ENCODE measurements around the gene VWA5B1.

The VWA5B1 gene

DNA sequence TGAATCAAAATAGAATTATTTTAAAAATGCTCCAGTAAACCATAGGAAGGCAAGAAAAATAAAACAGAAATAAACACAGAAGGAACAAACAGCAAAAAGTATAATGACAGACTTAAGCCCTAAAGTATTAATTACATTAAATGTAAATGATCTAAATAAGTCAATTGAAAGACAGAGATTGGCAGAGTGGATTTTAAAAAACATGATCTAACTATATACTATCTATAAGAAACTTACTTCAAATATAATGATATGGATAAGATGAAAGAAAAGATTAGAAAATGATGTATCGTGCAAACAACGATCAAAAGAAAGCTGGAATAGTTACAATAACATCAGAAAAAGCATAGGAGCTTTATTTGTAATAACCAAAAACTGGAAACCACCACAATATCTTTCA is 104.6 kb downstream of the VWA5B1 start:
- DNase-seq: no peak

DNA sequence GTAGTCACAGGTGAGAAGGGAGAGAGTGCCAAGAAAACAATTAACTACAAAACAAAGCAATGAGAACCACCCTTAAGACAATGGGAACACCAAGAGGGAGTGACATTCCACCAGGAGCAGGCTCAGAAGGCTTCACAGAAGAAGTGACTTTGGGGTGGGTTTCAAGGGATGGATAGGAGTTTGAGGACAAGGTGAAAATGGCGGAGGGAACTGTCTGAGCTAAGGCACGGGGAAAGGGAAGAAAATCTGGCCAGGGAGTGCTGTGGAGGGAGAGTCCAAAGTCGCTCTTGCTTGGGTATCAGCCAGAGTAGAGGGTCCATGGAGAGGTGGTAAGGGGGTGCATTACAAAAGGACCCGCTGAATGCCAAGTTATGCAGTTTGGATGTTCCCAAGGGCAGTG is 108.1 kb downstream of the VWA5B1 start:
- no peak for DNase-seq

DNA sequence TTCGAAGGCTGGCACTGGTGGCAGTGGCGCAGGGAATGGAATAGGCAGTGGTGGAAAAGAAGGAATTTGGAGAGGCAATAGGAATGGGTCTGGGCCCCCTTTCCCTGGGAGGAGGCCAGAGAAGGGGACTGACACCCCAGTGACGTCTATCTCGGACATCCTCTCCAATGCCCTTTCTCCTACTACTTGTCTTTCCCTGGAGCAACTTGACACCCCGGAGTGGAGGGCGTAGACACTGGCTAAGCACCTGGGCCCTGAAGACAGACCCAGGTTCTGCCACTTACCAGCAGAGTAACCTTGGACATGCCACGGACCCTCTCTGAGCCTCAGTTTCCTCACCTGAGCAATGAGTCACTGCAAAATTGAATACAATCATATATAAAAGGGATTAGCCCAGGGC is 108.5 kb downstream of the VWA5B1 start:
- DNase-seq: no peak

DNA sequence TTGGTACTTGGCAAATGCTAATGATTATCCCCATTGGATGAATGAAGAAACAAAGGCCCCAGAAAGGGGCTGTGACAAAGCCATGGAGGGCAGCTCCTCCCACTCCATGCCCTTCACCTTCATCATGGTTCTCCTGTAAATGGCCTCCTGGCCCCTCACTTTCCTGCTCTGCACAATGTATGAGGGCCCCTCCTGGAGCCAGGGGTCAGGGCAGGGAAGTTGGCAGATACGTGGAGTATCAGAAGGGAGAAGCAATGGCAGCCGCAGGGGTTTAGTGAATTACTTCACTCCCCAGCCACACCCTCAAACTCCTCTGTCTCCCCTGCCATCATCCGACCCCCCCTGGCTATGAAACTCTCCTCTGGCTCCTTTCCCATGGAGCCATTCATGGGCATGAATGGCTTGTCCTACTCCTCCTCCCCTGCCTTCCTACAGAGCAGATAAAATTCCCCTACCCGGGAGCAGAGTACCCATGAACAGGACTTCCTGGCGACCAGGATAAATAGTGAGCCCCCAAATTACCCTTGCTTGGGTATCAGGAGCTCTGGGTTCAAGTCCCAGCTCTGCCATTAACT is 109.0 kb downstream of the VWA5B1 start:
- no peak for DNase-seq

DNA sequence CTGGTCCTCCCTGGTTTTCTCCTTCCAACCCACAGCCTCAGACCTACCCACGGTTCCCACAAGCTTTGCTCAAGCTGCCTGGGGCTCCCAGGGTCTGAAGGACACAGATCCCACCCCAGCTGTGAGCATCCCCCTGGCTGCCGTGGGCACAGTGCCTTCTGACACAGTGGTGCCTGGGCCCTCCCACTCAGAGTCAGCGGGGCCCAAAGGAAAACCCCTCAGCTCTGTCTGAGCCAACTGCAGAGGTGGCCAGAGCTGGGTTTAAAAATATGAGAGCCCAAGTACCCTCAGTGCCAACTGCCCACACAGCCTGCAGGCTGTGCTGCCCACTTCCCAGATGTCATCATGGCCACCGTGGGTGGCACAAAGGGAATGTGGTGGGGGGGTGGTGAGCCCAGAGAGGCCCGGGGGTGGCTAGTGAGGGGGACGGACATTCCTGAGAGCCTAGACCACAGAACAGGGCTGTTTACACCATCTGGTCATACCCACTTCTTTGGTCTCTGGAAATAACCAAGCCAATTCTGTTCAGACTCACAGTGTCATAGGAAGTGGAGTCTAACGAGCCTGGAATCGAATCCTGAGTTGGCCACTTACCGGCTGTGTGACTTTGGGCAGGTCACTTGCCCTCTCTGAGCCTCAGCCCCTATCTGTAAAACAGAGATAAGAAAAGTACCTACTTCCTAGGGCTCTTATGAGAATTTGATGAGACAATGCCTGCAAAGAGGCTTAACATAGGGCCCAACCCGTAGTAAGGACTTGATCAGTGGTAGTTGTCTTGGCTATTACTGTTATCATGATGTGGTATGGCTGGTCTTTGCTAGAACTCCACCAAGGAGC is 109.9 kb downstream of the VWA5B1 start:
- no peak for DNase-seq

DNA sequence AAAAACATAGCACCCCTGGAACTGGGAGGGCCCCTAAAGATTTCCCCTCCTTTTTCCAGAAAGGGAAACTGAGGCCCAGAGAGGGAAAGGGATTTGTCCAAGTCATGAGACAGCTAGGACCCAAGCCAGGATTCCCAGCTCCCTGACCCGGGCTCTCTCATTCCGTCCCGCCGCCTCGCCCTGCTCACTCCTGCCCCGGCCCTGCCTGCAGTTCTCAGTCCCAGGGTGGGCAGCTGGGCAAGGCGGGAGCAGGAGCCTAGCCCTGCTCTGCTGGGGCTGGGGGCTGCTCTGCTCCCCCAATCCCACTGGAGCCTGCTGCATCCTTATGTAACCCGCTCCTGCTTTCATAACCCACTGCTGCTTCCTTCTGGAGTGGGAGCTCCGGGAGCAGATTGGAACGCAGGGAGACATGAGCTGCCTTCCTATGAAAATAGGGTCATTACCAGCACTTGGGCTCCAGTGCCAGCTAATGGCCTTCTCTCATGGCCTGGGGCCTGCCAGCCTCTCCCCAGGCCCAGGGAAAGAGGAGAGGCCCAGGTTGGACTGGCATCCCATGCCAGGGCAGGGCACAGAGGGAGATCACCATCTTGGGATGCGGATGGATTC is 110.8 kb downstream of the VWA5B1 start:
- DNase-seq: no peak

DNA sequence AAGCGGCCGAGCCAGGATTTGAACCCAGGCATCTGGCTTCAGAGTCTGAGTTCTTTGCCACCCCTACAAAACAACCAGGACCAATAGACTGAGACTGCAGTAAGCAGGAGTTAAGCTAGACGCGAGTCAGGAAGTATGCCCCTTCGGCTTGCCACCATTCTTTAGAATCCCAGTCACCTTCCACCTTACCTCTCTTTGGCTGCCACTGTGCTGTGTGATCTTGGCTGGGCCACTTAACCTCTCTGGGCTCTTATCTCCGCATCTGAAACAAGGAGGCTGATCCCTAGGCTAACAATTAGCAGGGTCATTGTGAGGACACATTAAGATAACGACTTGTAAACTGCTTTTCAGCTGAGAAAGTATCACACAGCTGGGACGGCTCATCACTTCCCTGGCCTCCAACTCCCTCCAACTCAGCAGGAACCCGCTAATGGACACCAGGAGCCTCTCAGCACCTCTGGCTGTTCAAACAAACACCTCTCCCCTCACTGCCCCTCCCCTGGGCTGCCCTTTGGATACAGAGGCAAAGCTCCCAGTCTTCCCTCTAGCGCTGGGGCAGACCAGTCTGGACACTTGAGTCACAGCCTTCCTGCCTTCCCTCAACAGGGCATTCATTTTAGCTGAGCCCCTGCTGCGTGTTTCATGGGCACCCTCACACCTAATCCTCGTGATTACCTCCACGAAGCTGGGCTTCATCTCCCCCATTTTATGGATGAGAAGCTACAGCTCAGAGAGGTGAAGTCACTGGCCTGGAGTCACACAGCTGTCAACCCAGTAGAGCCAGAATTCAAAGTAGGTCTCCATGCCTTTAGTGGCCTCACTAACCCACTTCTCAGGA is 112.1 kb downstream of the VWA5B1 start:
- no peak for DNase-seq

DNA sequence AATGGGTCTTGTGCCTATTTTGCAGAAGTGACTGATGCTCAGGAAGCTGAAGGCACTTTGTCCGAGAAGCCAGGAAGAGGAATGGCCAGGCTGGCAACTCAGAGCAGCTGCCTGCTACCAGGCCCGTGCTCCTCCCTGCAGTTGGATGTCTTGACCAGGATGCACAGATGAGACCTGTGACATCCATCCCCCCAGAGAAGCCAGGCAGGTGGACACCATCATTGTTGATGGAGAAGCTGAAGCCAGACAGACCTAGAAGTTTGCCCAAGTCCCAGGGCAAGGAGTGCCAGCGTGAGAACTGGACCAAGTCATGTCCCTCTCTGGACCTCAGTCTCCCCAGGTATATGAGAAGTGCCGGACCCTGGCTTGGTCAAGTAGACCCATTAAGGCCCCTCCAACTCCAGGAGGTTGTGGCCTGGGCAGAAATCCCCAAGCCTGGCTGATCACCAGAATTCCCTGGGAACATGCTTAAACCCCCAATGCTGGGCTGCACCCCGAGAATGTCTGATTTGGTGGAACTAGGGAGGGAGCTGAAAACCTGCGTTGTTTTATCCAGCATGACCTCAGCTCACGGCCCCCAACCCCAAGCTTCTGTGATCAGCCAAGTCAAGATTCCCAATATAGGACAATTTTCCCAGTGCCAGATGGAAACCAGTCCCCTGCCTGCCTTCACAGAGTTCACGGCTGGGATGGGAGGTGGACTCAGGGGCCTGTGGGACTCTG is 112.9 kb downstream of the VWA5B1 start:
- DNase-seq: no peak

DNA sequence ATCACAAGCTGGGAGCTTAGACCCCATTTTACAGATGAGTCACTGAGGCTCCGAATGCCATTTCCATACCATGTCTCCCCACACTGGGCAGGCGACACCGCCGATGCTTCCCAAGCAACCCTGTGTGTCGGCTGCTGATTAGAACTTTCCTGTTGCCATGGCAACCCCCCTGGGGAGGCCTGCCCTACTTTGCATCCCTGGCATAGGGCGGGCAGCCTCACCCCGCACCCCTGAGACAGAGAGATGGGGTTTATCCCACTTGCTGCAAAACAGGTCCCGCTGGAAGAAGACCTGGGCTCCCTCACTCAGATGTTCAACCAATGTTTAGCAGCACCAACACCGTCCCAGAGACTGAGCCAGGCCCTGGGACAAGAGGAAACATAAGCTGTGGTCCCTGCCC is 113.8 kb downstream of the VWA5B1 start:
- DNase-seq: no peak

Data from NCI-H748 treated with DMSO at 0.1 percent for 48 hours (cell line).